ENCODE measurements around the gene SRP19. TPM values are rescaled to one million over a fixed set of nuclear protein-coding genes. Genes with fewer than 3 reads are reported as not detected.
"Not testable (repeated sequence)": the region's sequence is repeated elsewhere in the genome, so short reads cannot be mapped to it uniquely, and the experiment has no call there.

SRP19 gene
- total RNA-seq, 6 experiments from 2014 or later: 53.8 to 69.5 (median 58.9) TPM

GRCh38 chr5:112895682-112896081, 34.6 kb downstream of the SRP19 start:
- H3K4me1 Mint-ChIP-seq (ENCODE audit: low read depth): no peaks in the 10 kb centered on the region
- H3K27me3 Mint-ChIP-seq (ENCODE audit: insufficient read depth): no peaks in the 10 kb centered on the region
- no peaks in the 10 kb centered on the region for H3K9me3 Mint-ChIP-seq
- 0 out of 2 replicates have a peak overlapping the region, but pooled peaks have one; percentile 4 for H3K27ac Mint-ChIP-seq
- TF ChIP-seq CTCF (IDR thresholded peaks at IDR 0.05): no peak
- peaks cover 28% of the 10 kb centered on the region for H3K36me3 Mint-ChIP-seq (ENCODE audit: low read depth)
- no peak overlapping the region for H3K4me3 Mint-ChIP-seq
- DNase-seq: no peak

GRCh38 chr5:112902561-112902960, 41.5 kb downstream of the SRP19 start:
- H3K4me1 Mint-ChIP-seq (ENCODE audit: low read depth): no peaks in the 10 kb centered on the region
- peaks cover 10% of the 10 kb centered on the region for H3K36me3 Mint-ChIP-seq (ENCODE audit: low read depth)
- H3K4me3 Mint-ChIP-seq: no peak overlapping the region
- no peaks in the 10 kb centered on the region for H3K27me3 Mint-ChIP-seq (ENCODE audit: insufficient read depth)
- TF ChIP-seq CTCF (IDR thresholded peaks at IDR 0.05): no peak
- DNase-seq: no peak
- no peaks in the 10 kb centered on the region for H3K9me3 Mint-ChIP-seq
- H3K27ac Mint-ChIP-seq: no peak overlapping the region

GRCh38 chr5:112904996-112905395, 43.9 kb downstream of the SRP19 start:
- not testable (repeated sequence) for DNase-seq; H3K4me3 Mint-ChIP-seq; H3K27ac Mint-ChIP-seq; H3K36me3 Mint-ChIP-seq (ENCODE audit: low read depth); H3K4me1 Mint-ChIP-seq (ENCODE audit: low read depth); H3K9me3 Mint-ChIP-seq; H3K27me3 Mint-ChIP-seq (ENCODE audit: insufficient read depth)

- TF ChIP-seq CTCF (IDR thresholded peaks at IDR 0.05): no peak
- DNase-seq: no peak
- H3K9me3 Mint-ChIP-seq: no peaks in the 10 kb centered on the region
- peaks cover 4% of the 10 kb centered on the region; the same call in 1 of the 2 replicates for H3K4me1 Mint-ChIP-seq (ENCODE audit: low read depth)
- H3K4me3 Mint-ChIP-seq: no peak overlapping the region
- no peak overlapping the region for H3K27ac Mint-ChIP-seq
- H3K36me3 Mint-ChIP-seq (ENCODE audit: low read depth): no peaks in the 10 kb centered on the region
- H3K27me3 Mint-ChIP-seq (ENCODE audit: insufficient read depth): no peaks in the 10 kb centered on the region
Observed at GRCh38 chr5:112906637-112907036, 45.5 kb downstream of the SRP19 start.

- Mint-ChIP-seq H3K4me1 (ENCODE audit: low read depth) (peaks cover 4% of the 10 kb centered on the region; the same call in 1 of the 2 replicates), H3K27ac (no peak overlapping the region), H3K27me3 (ENCODE audit: insufficient read depth) (no peaks in the 10 kb centered on the region), H3K36me3 (ENCODE audit: low read depth) (no peaks in the 10 kb centered on the region), H3K9me3 (no peaks in the 10 kb centered on the region), H3K4me3 (no peak overlapping the region)
- no peak for DNase-seq
- TF ChIP-seq CTCF (IDR thresholded peaks at IDR 0.05): no peak
Observed at GRCh38 chr5:112907166-112907631, 46.1 kb downstream of the SRP19 start.

GRCh38 chr5:112908854-112909253, 47.8 kb downstream of the SRP19 start:
- no peak overlapping the region for H3K4me3 Mint-ChIP-seq
- TF ChIP-seq CTCF (IDR thresholded peaks at IDR 0.05): no peak
- no peak for DNase-seq
- H3K36me3 Mint-ChIP-seq (ENCODE audit: low read depth): peaks cover 7% of the 10 kb centered on the region; the same call in 1 of the 2 replicates
- H3K9me3 Mint-ChIP-seq: no peaks in the 10 kb centered on the region
- peaks cover 15% of the 10 kb centered on the region for H3K4me1 Mint-ChIP-seq (ENCODE audit: low read depth)
- no peaks in the 10 kb centered on the region for H3K27me3 Mint-ChIP-seq (ENCODE audit: insufficient read depth)
- H3K27ac Mint-ChIP-seq: no peak overlapping the region
